GM18520 (cell line): ENCODE data around the gene TXNL4B.

Experiments
- ATAC-seq: cut with Tn5 transposase; IDR thresholded peaks from one replicate; pipeline ENCODE4 v1.9.1; 2021; ENCODE audit not compliant: unreplicated experiment

TXNL4B gene

DNA sequence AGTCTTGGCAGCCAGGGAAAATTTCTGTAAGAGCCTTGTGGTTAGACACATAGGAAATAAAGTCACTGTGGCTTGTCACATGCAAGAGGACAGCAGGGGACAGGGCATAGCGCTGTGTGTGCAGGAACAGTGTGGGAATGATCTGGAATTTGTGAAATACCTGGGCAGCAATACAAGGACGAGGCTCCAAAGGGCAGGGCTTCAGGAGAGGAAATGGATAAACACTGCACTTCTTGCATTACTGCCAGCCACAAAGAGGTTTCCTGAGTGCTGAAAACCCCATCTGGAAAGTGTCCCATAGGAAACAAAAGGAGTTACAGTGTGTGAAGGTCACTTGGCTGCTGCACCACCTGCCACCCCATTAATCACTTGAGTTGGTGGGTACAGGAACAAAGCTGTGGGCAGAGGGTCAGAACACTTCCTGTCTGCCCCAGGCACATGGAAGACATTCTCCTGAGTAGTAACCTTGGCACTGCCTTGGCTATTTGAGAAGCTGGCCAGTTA is 51.2 kb downstream of the TXNL4B start:
- no peak for ATAC-seq

DNA sequence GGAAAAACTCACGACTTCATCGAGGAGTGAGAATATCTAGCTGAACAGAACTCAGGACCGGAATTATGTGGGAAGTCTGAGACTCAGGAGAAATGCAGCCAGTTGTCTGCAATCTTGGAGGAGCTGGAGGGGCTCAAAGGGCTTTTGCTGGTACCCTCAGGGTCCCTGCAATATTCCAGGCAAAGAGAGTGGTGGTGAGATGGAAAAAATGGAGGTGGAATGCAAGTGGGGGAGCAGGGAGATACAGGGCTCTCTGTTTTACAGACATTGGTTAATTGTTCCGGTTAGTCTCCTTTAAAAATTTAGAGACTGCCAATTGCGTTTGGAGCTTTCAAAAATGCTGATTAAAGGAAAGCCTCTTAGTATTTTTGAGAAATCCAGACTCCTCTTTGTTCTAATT is 57.3 kb downstream of the TXNL4B start:
- ATAC-seq = no peak
